Ovary (tissue), 3 donors: ENCODE results near the gene NLK.
"Not testable (repeated sequence)": the region's sequence is repeated elsewhere in the genome, so short reads cannot be mapped to it uniquely, and the experiment has no call there.

Source experiments
- EP300 ChIP-seq: sonication (generic); formaldehyde crosslinking; IDR thresholded peaks from one replicate; pipeline ENCODE4 v1.6.1; 2017; ENCODE audit warnings: antibody characterized with exemption
- POLR2A ChIP-seq: fragments of 450-650 bp; IDR thresholded peaks from one replicate; pipeline ENCODE4 v1.6.1; 2017; ENCODE audit warnings: antibody characterized with exemption, mild to moderate bottlenecking, moderate library complexity
- TF ChIP-seq, protein P1 (sequence below), 3 donors: fragments of 450-650 bp in 2 of 3; fragments of 200-600 bp in 1 of 3; IDR thresholded peaks; one replicate each; pipeline versions ENCODE4 v1.5.1 to v1.8.0; 2016 to 2022; ENCODE audit warnings: antibody characterized with exemption in 3 of 3, mild to moderate bottlenecking in 1 of 3
- donor health status: DM: no; HTN: no; CAD: no.

DNA sequence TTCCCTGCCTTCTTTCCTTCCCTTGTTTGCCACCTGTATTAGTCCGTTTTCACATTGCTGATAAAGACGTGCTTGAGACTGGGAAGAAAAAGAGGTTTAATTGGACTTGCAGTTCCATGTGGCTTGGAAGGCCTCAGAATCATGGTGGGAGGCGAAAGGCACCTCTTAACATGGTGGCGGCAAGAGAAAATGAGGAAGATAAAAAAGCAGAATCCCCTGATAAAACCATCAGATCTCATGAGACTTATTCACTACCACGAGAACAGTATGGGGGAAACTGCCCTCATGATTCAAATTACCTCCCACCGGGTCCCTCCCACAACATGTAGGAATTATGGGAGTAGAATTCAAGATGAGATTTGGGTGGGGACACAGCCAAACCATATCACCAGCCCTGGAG lies 34.7 kb downstream of the NLK start:
- TF ChIP-seq, protein P1, sequence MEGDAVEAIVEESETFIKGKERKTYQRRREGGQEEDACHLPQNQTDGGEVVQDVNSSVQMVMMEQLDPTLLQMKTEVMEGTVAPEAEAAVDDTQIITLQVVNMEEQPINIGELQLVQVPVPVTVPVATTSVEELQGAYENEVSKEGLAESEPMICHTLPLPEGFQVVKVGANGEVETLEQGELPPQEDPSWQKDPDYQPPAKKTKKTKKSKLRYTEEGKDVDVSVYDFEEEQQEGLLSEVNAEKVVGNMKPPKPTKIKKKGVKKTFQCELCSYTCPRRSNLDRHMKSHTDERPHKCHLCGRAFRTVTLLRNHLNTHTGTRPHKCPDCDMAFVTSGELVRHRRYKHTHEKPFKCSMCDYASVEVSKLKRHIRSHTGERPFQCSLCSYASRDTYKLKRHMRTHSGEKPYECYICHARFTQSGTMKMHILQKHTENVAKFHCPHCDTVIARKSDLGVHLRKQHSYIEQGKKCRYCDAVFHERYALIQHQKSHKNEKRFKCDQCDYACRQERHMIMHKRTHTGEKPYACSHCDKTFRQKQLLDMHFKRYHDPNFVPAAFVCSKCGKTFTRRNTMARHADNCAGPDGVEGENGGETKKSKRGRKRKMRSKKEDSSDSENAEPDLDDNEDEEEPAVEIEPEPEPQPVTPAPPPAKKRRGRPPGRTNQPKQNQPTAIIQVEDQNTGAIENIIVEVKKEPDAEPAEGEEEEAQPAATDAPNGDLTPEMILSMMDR (IDR thresholded peaks at IDR 0.05): not testable (repeated sequence)
- TF ChIP-seq POLR2A, EP300: not testable (repeated sequence)
